ENCODE data around the gene ADGB.
A peak's percentile ranks its signal among the peaks of the same experiment; 100 is the strongest.
"Not testable (repeated sequence)": the region's sequence is repeated elsewhere in the genome, so short reads cannot be mapped to it uniquely, and the experiment has no call there.

The ADGB gene

GRCh38 chr6:146770275-146770964, 171.6 kb downstream of the ADGB start:
- no peak for DNase-seq

GRCh38 chr6:146770965-146771735, 172.4 kb downstream of the ADGB start:
- DNase-seq = no peak

GRCh38 chr6:146775220-146775619, 176.4 kb downstream of the ADGB start:
- no peak for DNase-seq

GRCh38 chr6:146781836-146782235, 183.1 kb downstream of the ADGB start:
- DNase-seq = no peak

GRCh38 chr6:146785001-146785585, 186.3 kb downstream of the ADGB start:
- DNase-seq = peak; percentile 37

- no peak for DNase-seq
Observed at GRCh38 chr6:146787876-146788508, 189.2 kb downstream of the ADGB start.

GRCh38 chr6:146790561-146791091, 191.9 kb downstream of the ADGB start:
- DNase-seq = no peak

GRCh38 chr6:146791930-146792329, 193.2 kb downstream of the ADGB start:
- no peak for DNase-seq

GRCh38 chr6:146793218-146793617, 194.4 kb downstream of the ADGB start:
- DNase-seq = not testable (repeated sequence)

GRCh38 chr6:146795479-146796133, 196.8 kb downstream of the ADGB start:
- no peak for DNase-seq

- DNase-seq = not testable (repeated sequence)
Observed at GRCh38 chr6:146803167-146803566, 204.4 kb downstream of the ADGB start.

- DNase-seq = no peak
Observed at GRCh38 chr6:146803601-146804000, 204.8 kb downstream of the ADGB start.

GRCh38 chr6:146805546-146806325, 207.0 kb downstream of the ADGB start:
- DNase-seq = no peak

- not testable (repeated sequence) for DNase-seq
Observed at GRCh38 chr6:146809014-146809413, 210.2 kb downstream of the ADGB start.

- not testable (repeated sequence) for DNase-seq
Observed at GRCh38 chr6:146812811-146813321, 214.1 kb downstream of the ADGB start.

- DNase-seq = no peak
Observed at GRCh38 chr6:146813554-146813953, 214.8 kb downstream of the ADGB start.

GRCh38 chr6:146814148-146814750, 215.5 kb downstream of the ADGB start:
- DNase-seq = no peak

GRCh38 chr6:146815511-146816462, 217.0 kb downstream of the ADGB start:
- not testable (repeated sequence) for DNase-seq

- DNase-seq = no peak
Observed at GRCh38 chr6:146819596-146820320, 221.0 kb downstream of the ADGB start.

All from NCI-H2171 (cell line).